Loucy (cell line): Measurements from ENCODE around the gene DCDC2B.

ENCODE experiments used
- H2AFZ ChIP-seq: fragments of 200-600 bp; sonication (generic); 2 replicates; pipeline ENCODE4 v1.6.0; 2016; ENCODE audit warnings: antibody characterized with exemption, mild to moderate bottlenecking, low read length, moderate library complexity
- H3F3A ChIP-seq: fragments of 200-600 bp; 2 replicates; pipeline ENCODE4 v1.6.0; 2016; ENCODE audit warnings: antibody characterized with exemption, low read depth, mild to moderate bottlenecking
- H3K27me3 ChIP-seq: fragments of 200-600 bp; sonication (generic); 2 replicates; pipeline ENCODE4 v1.6.1; 2014; ENCODE audit warnings: low read length, mild to moderate bottlenecking; ENCODE audit not compliant: insufficient read depth, poor library complexity, severe bottlenecking
- H3K36me3 ChIP-seq: fragments of 200-600 bp; sonication (generic); 2 replicates; pipeline ENCODE4 v1.6.1; 2016; ENCODE audit warnings: low read length; ENCODE audit not compliant: insufficient read depth
- H3K4me1 ChIP-seq: fragments of 200-600 bp; sonication (generic); 2 replicates; pipeline ENCODE4 v1.5.1; 2014; ENCODE audit warnings: low read length, mild to moderate bottlenecking; ENCODE audit not compliant: insufficient read depth, poor library complexity, severe bottlenecking
- H3K4me2 ChIP-seq: fragments of 200-600 bp; sonication (generic); 2 replicates; pipeline ENCODE4 v1.6.0; 2014; ENCODE audit warnings: antibody characterized with exemption, low read length, low read depth, mild to moderate bottlenecking; ENCODE audit not compliant: poor library complexity, severe bottlenecking
- H3K4me3 ChIP-seq: fragments of 200-600 bp; sonication (generic); 2 replicates; pipeline ENCODE4 v1.5.1; 2014; ENCODE audit warnings: low read length, mild to moderate bottlenecking, mixed read lengths; ENCODE audit not compliant: poor library complexity, severe bottlenecking
- H3K79me2 ChIP-seq: fragments of 200-600 bp; sonication (generic); 2 replicates; pipeline ENCODE4 v1.6.1; 2014; ENCODE audit warnings: low read length; ENCODE audit not compliant: insufficient read depth
- H3K9ac ChIP-seq: fragments of 200-600 bp; sonication (generic); 2 replicates; pipeline ENCODE4 v1.6.0; 2014; ENCODE audit warnings: mild to moderate bottlenecking, low read depth, low read length, moderate library complexity; ENCODE audit not compliant: poor library complexity, severe bottlenecking
- H3K9me2 ChIP-seq: fragments of 200-600 bp; sonication (generic); replicated peaks from 2 replicates; pipeline ENCODE4 v1.6.1; 2016; ENCODE audit warnings: low read depth, low read length, mixed read lengths
- H3K9me3 ChIP-seq: fragments of 200-600 bp; sonication (generic); 2 replicates; pipeline ENCODE4 v1.6.1; 2014; ENCODE audit warnings: mild to moderate bottlenecking, antibody characterized with exemption, low read length, low read depth; ENCODE audit not compliant: insufficient read depth
- H4K20me1 ChIP-seq: fragments of 200-600 bp; sonication (generic); 2 replicates; pipeline ENCODE4 v1.6.0; 2014; ENCODE audit warnings: antibody characterized with exemption, low read length, mild to moderate bottlenecking; ENCODE audit not compliant: insufficient read depth, poor library complexity, severe bottlenecking
- EZH2phosphoT487 ChIP-seq: fragments of 200-600 bp; IDR thresholded peaks from 2 replicates; pipeline ENCODE4 v1.6.1; 2018; ENCODE audit warnings: antibody characterized with exemption, mild to moderate bottlenecking, moderate library complexity, borderline replicate concordance
- TF ChIP-seq, protein P1 (sequence below): fragments of 200-600 bp; sonication (generic); conservative IDR thresholded peaks from 2 replicates; pipeline ENCODE4 v1.5.1; 2014; ENCODE audit warnings: mild to moderate bottlenecking, antibody characterized with exemption, low read length

The DCDC2B gene

GRCh38 chr1:32187850-32188249 lies 21.0 kb upstream of the DCDC2B start:
- TF ChIP-seq EZH2phosphoT487 = no peak
- H3K27me3 ChIP-seq = no peaks in the 10 kb centered on the region
- H3K9me2 ChIP-seq = no peaks in the 10 kb centered on the region
- peaks cover 64% of the 10 kb centered on the region for H3K79me2 ChIP-seq
- H3F3A ChIP-seq = no peaks in the 10 kb centered on the region
- peaks cover 32% of the 10 kb centered on the region for H3K4me1 ChIP-seq
- peaks cover 73% of the 10 kb centered on the region; the same call in 1 of the 2 replicates for H3K36me3 ChIP-seq
- H2AFZ ChIP-seq = no peak overlapping the region
- no peak overlapping the region for H3K4me3 ChIP-seq
- H3K9ac ChIP-seq = no peak overlapping the region
- H3K4me2 ChIP-seq = peak overlapping the region; percentile 72
- H3K9me3 ChIP-seq = no peaks in the 10 kb centered on the region
- H4K20me1 ChIP-seq = peaks cover 63% of the 10 kb centered on the region

- H3K4me2 ChIP-seq = no peak overlapping the region
- H3K79me2 ChIP-seq = peaks cover 25% of the 10 kb centered on the region
- no peak for TF ChIP-seq EZH2phosphoT487
- TF ChIP-seq, protein P1, sequence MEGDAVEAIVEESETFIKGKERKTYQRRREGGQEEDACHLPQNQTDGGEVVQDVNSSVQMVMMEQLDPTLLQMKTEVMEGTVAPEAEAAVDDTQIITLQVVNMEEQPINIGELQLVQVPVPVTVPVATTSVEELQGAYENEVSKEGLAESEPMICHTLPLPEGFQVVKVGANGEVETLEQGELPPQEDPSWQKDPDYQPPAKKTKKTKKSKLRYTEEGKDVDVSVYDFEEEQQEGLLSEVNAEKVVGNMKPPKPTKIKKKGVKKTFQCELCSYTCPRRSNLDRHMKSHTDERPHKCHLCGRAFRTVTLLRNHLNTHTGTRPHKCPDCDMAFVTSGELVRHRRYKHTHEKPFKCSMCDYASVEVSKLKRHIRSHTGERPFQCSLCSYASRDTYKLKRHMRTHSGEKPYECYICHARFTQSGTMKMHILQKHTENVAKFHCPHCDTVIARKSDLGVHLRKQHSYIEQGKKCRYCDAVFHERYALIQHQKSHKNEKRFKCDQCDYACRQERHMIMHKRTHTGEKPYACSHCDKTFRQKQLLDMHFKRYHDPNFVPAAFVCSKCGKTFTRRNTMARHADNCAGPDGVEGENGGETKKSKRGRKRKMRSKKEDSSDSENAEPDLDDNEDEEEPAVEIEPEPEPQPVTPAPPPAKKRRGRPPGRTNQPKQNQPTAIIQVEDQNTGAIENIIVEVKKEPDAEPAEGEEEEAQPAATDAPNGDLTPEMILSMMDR = no peak
- no peaks in the 10 kb centered on the region for H3K9me3 ChIP-seq
- no peaks in the 10 kb centered on the region for H3K9me2 ChIP-seq
- H3K36me3 ChIP-seq = peaks cover 92% of the 10 kb centered on the region; the same call in 1 of the 2 replicates
- peaks cover 7% of the 10 kb centered on the region; the same call in 1 of the 2 replicates for H3F3A ChIP-seq
- peaks cover 27% of the 10 kb centered on the region for H3K4me1 ChIP-seq
- H3K27me3 ChIP-seq = no peaks in the 10 kb centered on the region
- peaks cover 68% of the 10 kb centered on the region for H4K20me1 ChIP-seq
- H3K9ac ChIP-seq = no peak overlapping the region
- H3K4me3 ChIP-seq = no peak overlapping the region
- no peak overlapping the region for H2AFZ ChIP-seq
These were observed 16.5 kb upstream of the DCDC2B start for GRCh38 chr1:32192220-32192948.

- no peaks in the 10 kb centered on the region for H3K27me3 ChIP-seq
- H3K9ac ChIP-seq = no peak overlapping the region
- peaks cover 31% of the 10 kb centered on the region for H3K4me1 ChIP-seq
- peaks cover 7% of the 10 kb centered on the region; the same call in 1 of the 2 replicates for H3F3A ChIP-seq
- no peak overlapping the region for H3K4me3 ChIP-seq
- H3K79me2 ChIP-seq = peaks cover 1% of the 10 kb centered on the region; the same call in 1 of the 2 replicates
- H3K9me2 ChIP-seq = no peaks in the 10 kb centered on the region
- peaks cover 66% of the 10 kb centered on the region; the same call in 1 of the 2 replicates for H3K36me3 ChIP-seq
- H3K9me3 ChIP-seq = no peaks in the 10 kb centered on the region
- no peak overlapping the region for H3K4me2 ChIP-seq
- no peak overlapping the region for H2AFZ ChIP-seq
- no peak for TF ChIP-seq EZH2phosphoT487
- TF ChIP-seq, protein P1 = no peak
- H4K20me1 ChIP-seq = peaks cover 68% of the 10 kb centered on the region
These were observed 13.9 kb upstream of the DCDC2B start for GRCh38 chr1:32194984-32195383.
